ENCODE measurements around the gene BIN2.

The BIN2 gene

GRCh38 chr12:51269174-51270066 is 54.6 kb downstream of the BIN2 start:
- Histone ChIP-seq H3K79me2 (ENCODE audit: insufficient read depth, low read depth) (no peaks in the 10 kb centered on the region), H3K4me1 (ENCODE audit: low read depth, poor library complexity, severe bottlenecking) (peaks cover 17% of the 10 kb centered on the region), H3K9ac (no peak overlapping the region), H3K4me2 (peak overlapping the region; percentile 15; the same call in 1 of the 2 replicates), H3K4me3 (IDR thresholded peaks at IDR 0.05; ENCODE audit: insufficient read depth, low read depth, low read length) (no peak overlapping the region), H4K20me1 (ENCODE audit: insufficient read depth) (no peaks in the 10 kb centered on the region), H3K27ac (no peak overlapping the region), H2AFZ (ENCODE audit: low read depth) (no peak overlapping the region), H3K27me3 (ENCODE audit: insufficient read depth, low read depth) (0 out of 2 replicates have a peak, but pooled peaks cover 3% of the 10 kb centered on the region), H3K36me3 (ENCODE audit: insufficient read depth) (no peaks in the 10 kb centered on the region)
- TF ChIP-seq, protein P1, sequence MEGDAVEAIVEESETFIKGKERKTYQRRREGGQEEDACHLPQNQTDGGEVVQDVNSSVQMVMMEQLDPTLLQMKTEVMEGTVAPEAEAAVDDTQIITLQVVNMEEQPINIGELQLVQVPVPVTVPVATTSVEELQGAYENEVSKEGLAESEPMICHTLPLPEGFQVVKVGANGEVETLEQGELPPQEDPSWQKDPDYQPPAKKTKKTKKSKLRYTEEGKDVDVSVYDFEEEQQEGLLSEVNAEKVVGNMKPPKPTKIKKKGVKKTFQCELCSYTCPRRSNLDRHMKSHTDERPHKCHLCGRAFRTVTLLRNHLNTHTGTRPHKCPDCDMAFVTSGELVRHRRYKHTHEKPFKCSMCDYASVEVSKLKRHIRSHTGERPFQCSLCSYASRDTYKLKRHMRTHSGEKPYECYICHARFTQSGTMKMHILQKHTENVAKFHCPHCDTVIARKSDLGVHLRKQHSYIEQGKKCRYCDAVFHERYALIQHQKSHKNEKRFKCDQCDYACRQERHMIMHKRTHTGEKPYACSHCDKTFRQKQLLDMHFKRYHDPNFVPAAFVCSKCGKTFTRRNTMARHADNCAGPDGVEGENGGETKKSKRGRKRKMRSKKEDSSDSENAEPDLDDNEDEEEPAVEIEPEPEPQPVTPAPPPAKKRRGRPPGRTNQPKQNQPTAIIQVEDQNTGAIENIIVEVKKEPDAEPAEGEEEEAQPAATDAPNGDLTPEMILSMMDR (conservative IDR thresholded peaks at IDR 0.05; ENCODE audit: low read depth, low read length): no peak

DNA sequence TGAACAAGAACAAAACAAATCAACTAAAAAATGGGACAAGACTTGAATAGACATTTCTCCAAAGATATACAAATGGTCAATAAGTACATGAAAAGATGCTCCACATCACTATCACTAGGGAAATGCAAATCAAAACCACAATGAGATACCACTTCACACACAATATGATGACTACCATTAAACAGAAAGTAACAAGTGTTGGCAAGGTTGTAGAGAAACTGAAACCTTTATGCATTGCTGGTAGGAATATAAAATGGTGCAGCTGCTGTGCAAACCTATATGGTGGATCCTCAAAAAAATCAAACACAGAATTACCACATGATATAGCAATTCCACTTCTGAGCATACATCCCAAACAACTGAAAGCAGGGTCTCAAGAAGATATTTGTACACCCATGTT is 59.0 kb downstream of the BIN2 start:
- TF ChIP-seq, protein P1 (conservative IDR thresholded peaks at IDR 0.05; ENCODE audit: low read depth, low read length): no peak
- no peak overlapping the region for H3K27ac ChIP-seq
- H3K27me3 ChIP-seq (ENCODE audit: insufficient read depth, low read depth): no peaks in the 10 kb centered on the region
- no peak overlapping the region for H3K9ac ChIP-seq
- H3K79me2 ChIP-seq (ENCODE audit: insufficient read depth, low read depth): no peaks in the 10 kb centered on the region
- H4K20me1 ChIP-seq (ENCODE audit: insufficient read depth): no peaks in the 10 kb centered on the region
- H3K4me1 ChIP-seq (ENCODE audit: low read depth, poor library complexity, severe bottlenecking): peaks cover 8% of the 10 kb centered on the region
- H3K4me2 ChIP-seq: no peak overlapping the region
- no peak overlapping the region for H2AFZ ChIP-seq (ENCODE audit: low read depth)
- H3K4me3 ChIP-seq (IDR thresholded peaks at IDR 0.05; ENCODE audit: insufficient read depth, low read depth, low read length): no peak overlapping the region
- H3K36me3 ChIP-seq (ENCODE audit: insufficient read depth): no peaks in the 10 kb centered on the region

DNA sequence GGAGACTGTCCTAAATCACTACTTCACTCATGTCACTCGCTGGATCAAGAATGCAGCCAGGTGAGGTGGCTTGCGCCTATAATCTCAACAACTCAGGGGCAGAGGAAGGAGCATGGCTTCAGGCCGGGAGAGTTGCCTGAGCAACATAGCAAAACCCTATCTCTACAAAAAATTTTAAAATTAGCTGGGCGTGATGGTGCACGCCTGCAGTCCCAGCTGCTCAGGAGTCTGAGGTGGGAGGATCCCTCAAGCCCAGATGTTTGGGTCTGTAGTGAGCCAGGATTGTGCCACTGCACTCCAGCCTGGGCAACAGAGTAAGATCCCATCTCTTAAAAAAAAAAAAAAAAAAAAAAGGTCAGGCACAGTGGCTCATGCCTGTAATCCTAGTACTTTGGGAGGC is 59.7 kb downstream of the BIN2 start:
- H3K4me2 ChIP-seq: no peak overlapping the region
- no peaks in the 10 kb centered on the region for H3K79me2 ChIP-seq (ENCODE audit: insufficient read depth, low read depth)
- no peak overlapping the region for H3K27ac ChIP-seq

GRCh38 chr12:51263341-51263740 is 60.6 kb downstream of the BIN2 start:
- H3K9ac ChIP-seq: no peak overlapping the region
- no peak overlapping the region for H3K4me2 ChIP-seq
- TF ChIP-seq, protein P1 (conservative IDR thresholded peaks at IDR 0.05; ENCODE audit: low read depth, low read length): no peak
- no peak overlapping the region for H2AFZ ChIP-seq (ENCODE audit: low read depth)
- H3K79me2 ChIP-seq (ENCODE audit: insufficient read depth, low read depth): no peaks in the 10 kb centered on the region
- no peaks in the 10 kb centered on the region for H4K20me1 ChIP-seq (ENCODE audit: insufficient read depth)
- no peaks in the 10 kb centered on the region for H3K36me3 ChIP-seq (ENCODE audit: insufficient read depth)
- H3K4me1 ChIP-seq (ENCODE audit: low read depth, poor library complexity, severe bottlenecking): peaks cover 8% of the 10 kb centered on the region
- no peak overlapping the region for H3K4me3 ChIP-seq (IDR thresholded peaks at IDR 0.05; ENCODE audit: insufficient read depth, low read depth, low read length)
- H3K27me3 ChIP-seq (ENCODE audit: insufficient read depth, low read depth): no peaks in the 10 kb centered on the region
- no peak overlapping the region for H3K27ac ChIP-seq

More for the DNA sequence above, 59.7 kb downstream of the BIN2 start:
- TF ChIP-seq, protein P1 (conservative IDR thresholded peaks at IDR 0.05; ENCODE audit: low read depth, low read length): no peak
- H4K20me1 ChIP-seq (ENCODE audit: insufficient read depth): no peaks in the 10 kb centered on the region
- H3K4me1 ChIP-seq (ENCODE audit: low read depth, poor library complexity, severe bottlenecking): peaks cover 8% of the 10 kb centered on the region
- no peak overlapping the region for H3K9ac ChIP-seq
- no peaks in the 10 kb centered on the region for H3K36me3 ChIP-seq (ENCODE audit: insufficient read depth)
- no peak overlapping the region for H3K4me3 ChIP-seq (IDR thresholded peaks at IDR 0.05; ENCODE audit: insufficient read depth, low read depth, low read length)
- H3K27me3 ChIP-seq (ENCODE audit: insufficient read depth, low read depth): no peaks in the 10 kb centered on the region
- H2AFZ ChIP-seq (ENCODE audit: low read depth): no peak overlapping the region
